Measurements from ENCODE around the gene MACROD2. TPM values are rescaled to one million over a fixed set of nuclear protein-coding genes. Genes with fewer than 3 reads are reported as not detected.

Gene MACROD2
- total and polyA plus RNA-seq, 2 donors (not counting 1 experiment from before 2014, with no cell fraction given) = 5.3 to 6.7 TPM

DNA sequence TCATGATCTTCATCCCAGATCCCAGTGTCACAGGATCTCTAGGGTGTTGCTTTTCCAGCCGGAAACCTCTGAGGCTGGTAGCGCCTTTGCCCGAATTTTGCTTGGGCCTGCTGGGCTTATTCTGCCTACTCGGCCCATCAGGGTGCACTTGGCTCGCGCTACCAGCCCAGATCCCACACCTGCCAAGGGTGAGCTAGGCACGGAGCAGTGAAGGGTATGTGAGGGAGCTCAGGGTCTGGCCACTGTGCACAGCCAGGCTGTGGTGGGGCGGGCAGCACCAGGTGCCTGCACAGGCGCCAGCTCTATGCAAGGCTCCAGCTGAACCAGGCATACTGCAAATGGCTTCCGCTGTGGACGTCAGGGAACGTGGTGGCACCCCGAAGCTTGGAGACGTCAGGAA is 1035.5 kb downstream of the MACROD2 start:
- TF ChIP-seq EZH2 (IDR thresholded peaks at IDR 0.05; ENCODE audit: borderline replicate concordance, insufficient read depth, low read depth, low read length, poor library complexity, severe bottlenecking) = no peak
- TF ChIP-seq, protein P1, sequence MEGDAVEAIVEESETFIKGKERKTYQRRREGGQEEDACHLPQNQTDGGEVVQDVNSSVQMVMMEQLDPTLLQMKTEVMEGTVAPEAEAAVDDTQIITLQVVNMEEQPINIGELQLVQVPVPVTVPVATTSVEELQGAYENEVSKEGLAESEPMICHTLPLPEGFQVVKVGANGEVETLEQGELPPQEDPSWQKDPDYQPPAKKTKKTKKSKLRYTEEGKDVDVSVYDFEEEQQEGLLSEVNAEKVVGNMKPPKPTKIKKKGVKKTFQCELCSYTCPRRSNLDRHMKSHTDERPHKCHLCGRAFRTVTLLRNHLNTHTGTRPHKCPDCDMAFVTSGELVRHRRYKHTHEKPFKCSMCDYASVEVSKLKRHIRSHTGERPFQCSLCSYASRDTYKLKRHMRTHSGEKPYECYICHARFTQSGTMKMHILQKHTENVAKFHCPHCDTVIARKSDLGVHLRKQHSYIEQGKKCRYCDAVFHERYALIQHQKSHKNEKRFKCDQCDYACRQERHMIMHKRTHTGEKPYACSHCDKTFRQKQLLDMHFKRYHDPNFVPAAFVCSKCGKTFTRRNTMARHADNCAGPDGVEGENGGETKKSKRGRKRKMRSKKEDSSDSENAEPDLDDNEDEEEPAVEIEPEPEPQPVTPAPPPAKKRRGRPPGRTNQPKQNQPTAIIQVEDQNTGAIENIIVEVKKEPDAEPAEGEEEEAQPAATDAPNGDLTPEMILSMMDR (IDR thresholded peaks at IDR 0.05) = no peak
- ChIA-PET CTCF (no interaction called here), POLR2A (no interaction called here)
- WGBS (ENCODE audit: insufficient coverage) = 95% methylated on average over 14 of the region's 14 CpGs
- Mint-ChIP-seq H3K4me1 (no peaks in the 10 kb centered on the region), H3K9me3 (ENCODE audit: insufficient read depth) (no peaks in the 10 kb centered on the region), H3K27me3 (no peaks in the 10 kb centered on the region), H3K27ac (no peak overlapping the region), H3K4me3 (no peak overlapping the region)
- Histone ChIP-seq H3K4me1 (ENCODE audit: control insufficient read depth in 2 of 2, insufficient read depth in 2 of 2, low read length in 2 of 2) (no peaks in the 10 kb centered on the region), H3K9me3 (ENCODE audit: control extremely low read depth in 1 of 3, control insufficient read depth in 2 of 3, insufficient read depth in 1 of 3, low read length in 2 of 3) (peaks cover 0 to 9% (median 0%) of the 10 kb centered on the region in 3 donors), H3K27me3 (replicated peaks in 1 of 4; ENCODE audit: control extremely low read depth in 1 of 4, control insufficient read depth in 3 of 4, insufficient read depth in 4 of 4, low read length in 3 of 4) (no peaks in the 10 kb centered on the region), H4K20me1 (ENCODE audit: control insufficient read depth, insufficient read depth, low read length, poor library complexity, severe bottlenecking) (no peaks in the 10 kb centered on the region), H3K4me3 (ENCODE audit: control extremely low read depth in 1 of 5, extremely low read depth in 1 of 5, insufficient read depth in 1 of 5, low read depth in 2 of 5, low read length in 4 of 5) (no peak overlapping the region), H3K27ac (ENCODE audit: low read length in 2 of 2) (no peak overlapping the region), H3K79me2 (ENCODE audit: control insufficient read depth, insufficient read depth, low read length) (no peaks in the 10 kb centered on the region), H3K36me3 (replicated peaks in 1 of 2; ENCODE audit: control extremely low read depth in 1 of 2, control insufficient read depth in 1 of 2, extremely low read depth in 1 of 2, insufficient read depth in 2 of 2, low read length in 1 of 2) (no peaks in the 10 kb centered on the region), H3K4me2 (replicated peaks; ENCODE audit: low read depth, low read length, poor library complexity, severe bottlenecking) (no peak overlapping the region), H3K9ac (ENCODE audit: low read length) (no peak overlapping the region), H2AFZ (ENCODE audit: insufficient read depth, low read depth, low read length, poor library complexity, severe bottlenecking) (no peak overlapping the region)
- no peak for ATAC-seq (ENCODE audit: low read depth)
- intact Hi-C loops (cut with micrococcal nuclease) = no loop called here
- no peak for DNase-seq

DNA sequence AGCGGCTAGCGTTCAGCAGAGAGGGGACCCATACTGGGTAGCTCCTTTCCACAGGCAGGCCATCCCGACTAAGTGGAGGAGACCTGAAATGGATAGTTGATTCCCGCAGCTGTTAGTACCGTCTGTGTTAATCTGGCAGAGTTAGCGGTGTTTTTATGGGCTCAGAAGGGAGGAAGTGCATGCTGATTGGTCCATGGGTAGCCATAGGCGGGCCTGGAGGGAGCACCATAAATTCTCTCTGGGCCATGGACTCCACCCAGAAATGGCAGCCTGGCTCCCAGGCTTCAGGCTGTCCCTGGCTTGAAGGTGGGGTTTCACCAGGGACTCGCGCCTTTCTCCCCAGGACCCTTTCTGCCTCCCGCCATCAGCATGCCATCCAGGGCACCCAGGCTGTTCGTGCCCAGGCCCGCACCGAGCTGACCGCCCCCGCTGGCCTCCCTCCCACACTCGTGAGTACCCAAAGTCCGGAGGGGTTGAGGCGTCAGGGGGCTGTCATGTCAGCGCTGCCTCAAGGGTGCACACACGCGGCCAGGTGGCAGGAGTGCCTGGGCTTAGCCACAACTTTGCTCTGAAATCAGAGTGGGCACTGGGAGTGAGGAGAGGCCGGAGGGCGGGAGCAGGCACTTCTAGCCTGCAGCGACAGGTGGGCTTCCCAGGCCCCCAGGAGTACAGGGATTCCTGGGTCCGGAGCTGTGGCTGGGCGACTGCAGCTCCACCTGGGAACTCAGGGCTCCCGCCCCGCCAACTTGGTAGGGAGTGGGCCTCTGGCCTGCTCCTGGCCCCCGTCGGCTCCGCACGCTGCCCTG is 1036.4 kb downstream of the MACROD2 start:
- H3K9me3 Mint-ChIP-seq (ENCODE audit: insufficient read depth) = no peaks in the 10 kb centered on the region
- no peak overlapping the region for H2AFZ ChIP-seq (ENCODE audit: insufficient read depth, low read depth, low read length, poor library complexity, severe bottlenecking)
- H3K4me3 ChIP-seq (ENCODE audit: control extremely low read depth in 1 of 5, extremely low read depth in 1 of 5, insufficient read depth in 1 of 5, low read depth in 2 of 5, low read length in 4 of 5) = no peak overlapping the region
- no peaks in the 10 kb centered on the region for H3K79me2 ChIP-seq (ENCODE audit: control insufficient read depth, insufficient read depth, low read length)
- H3K27me3 Mint-ChIP-seq = no peaks in the 10 kb centered on the region
- H3K36me3 ChIP-seq (replicated peaks in 1 of 2; ENCODE audit: control extremely low read depth in 1 of 2, control insufficient read depth in 1 of 2, extremely low read depth in 1 of 2, insufficient read depth in 2 of 2, low read length in 1 of 2) = no peaks in the 10 kb centered on the region
- H3K4me3 Mint-ChIP-seq = no peak overlapping the region
- TF ChIP-seq, protein P1 (IDR thresholded peaks at IDR 0.05) = no peak
- TF ChIP-seq EZH2 (IDR thresholded peaks at IDR 0.05; ENCODE audit: borderline replicate concordance, insufficient read depth, low read depth, low read length, poor library complexity, severe bottlenecking) = no peak
- H3K27me3 ChIP-seq (replicated peaks in 1 of 4; ENCODE audit: control extremely low read depth in 1 of 4, control insufficient read depth in 3 of 4, insufficient read depth in 4 of 4, low read length in 3 of 4) = no peaks in the 10 kb centered on the region
- WGBS (ENCODE audit: insufficient coverage) = 93% methylated on average over 32 of the region's 32 CpGs
- no peak overlapping the region for H3K9ac ChIP-seq (ENCODE audit: low read length)
- ATAC-seq (ENCODE audit: low read depth) (no peak), DNase-seq (no peak)
- intact Hi-C loops (cut with micrococcal nuclease) = no loop called here
- H3K9me3 ChIP-seq (ENCODE audit: control extremely low read depth in 1 of 3, control insufficient read depth in 2 of 3, insufficient read depth in 1 of 3, low read length in 2 of 3) = peaks cover 0 to 9% (median 0%) of the 10 kb centered on the region in 3 donors
- ChIA-PET CTCF (no interaction called here), POLR2A (no interaction called here)
- H3K4me1 Mint-ChIP-seq = no peaks in the 10 kb centered on the region
- H3K27ac ChIP-seq (ENCODE audit: low read length in 2 of 2) = no peak overlapping the region
- H3K4me2 ChIP-seq (replicated peaks; ENCODE audit: low read depth, low read length, poor library complexity, severe bottlenecking) = no peak overlapping the region
- H4K20me1 ChIP-seq (ENCODE audit: control insufficient read depth, insufficient read depth, low read length, poor library complexity, severe bottlenecking) = no peaks in the 10 kb centered on the region
- H3K27ac Mint-ChIP-seq = no peak overlapping the region
- no peaks in the 10 kb centered on the region for H3K4me1 ChIP-seq (ENCODE audit: control insufficient read depth in 2 of 2, insufficient read depth in 2 of 2, low read length in 2 of 2)
